HG02763 (cell line): ENCODE measurements around the gene ATF3.

Source experiments
- ATAC-seq: cut with Tn5 transposase; IDR thresholded peaks from one replicate; pipeline ENCODE4 v1.9.1; 2021; ENCODE audit warnings: mild to moderate bottlenecking, moderate library complexity; ENCODE audit not compliant: unreplicated experiment

The ATF3 gene

GRCh38 chr1:212586206-212587015 lies 22.1 kb upstream of the ATF3 start:
- peak; percentile 95 for ATAC-seq

GRCh38 chr1:212587016-212587887 lies 21.3 kb upstream of the ATF3 start:
- ATAC-seq: no peak

GRCh38 chr1:212587888-212588510 lies 20.6 kb upstream of the ATF3 start:
- ATAC-seq: no peak

- ATAC-seq: no peak
Measured at GRCh38 chr1:212589446-212589845, 19.1 kb upstream of the ATF3 start.

- ATAC-seq: no peak
Measured at GRCh38 chr1:212591922-212592321, 16.6 kb upstream of the ATF3 start.

- ATAC-seq: no peak
Measured at GRCh38 chr1:212593821-212594251, 14.7 kb upstream of the ATF3 start.

GRCh38 chr1:212594640-212595039 lies 13.9 kb upstream of the ATF3 start:
- no peak for ATAC-seq

- no peak for ATAC-seq
Measured at GRCh38 chr1:212595229-212595628, 13.3 kb upstream of the ATF3 start.

GRCh38 chr1:212595787-212596714 lies 12.5 kb upstream of the ATF3 start:
- ATAC-seq: peak; percentile 91

GRCh38 chr1:212596798-212597197 lies 11.8 kb upstream of the ATF3 start:
- no peak for ATAC-seq

GRCh38 chr1:212597487-212597886 lies 11.1 kb upstream of the ATF3 start:
- ATAC-seq: no peak

- ATAC-seq: no peak
Measured at GRCh38 chr1:212600071-212600915, 8.3 kb upstream of the ATF3 start.

- no peak for ATAC-seq
Measured at GRCh38 chr1:212600980-212601379, 7.6 kb upstream of the ATF3 start.

GRCh38 chr1:212601524-212601923 lies 7.0 kb upstream of the ATF3 start:
- no peak for ATAC-seq

GRCh38 chr1:212605441-212606394 lies 2.8 kb upstream of the ATF3 start:
- no peak for ATAC-seq

- no peak for ATAC-seq
Measured at GRCh38 chr1:212606395-212607205, 2.0 kb upstream of the ATF3 start.

GRCh38 chr1:212607206-212607912 lies 1.2 kb upstream of the ATF3 start:
- peak; percentile 4 for ATAC-seq
